K562 (cell line): ENCODE data around the gene TBXA2R. TPM values are rescaled to one million over a fixed set of nuclear protein-coding genes. Genes with fewer than 3 reads are reported as not detected.

Experiments
- ATAC-seq: fragments of 200-7000 bp; cut with Tn5 transposase; 3 replicates; pipeline ENCODE4 v1.9.1; 2020; ENCODE audit warnings: moderate library complexity
- BruUV-seq: library from RNA; stranded (reverse); fragments of 400-500 nt; replicated peaks from 2 replicates; lab custom pipeline; 2021; lab: Mats Ljungman, UMichigan
- CTCF ChIA-PET: fragments of 300-600 bp; formaldehyde crosslinking; extraction: SDS; loops from one replicate; lab custom pipeline; 2021; ENCODE audit warnings: low intra/inter-chr PET ratio; lab: Yijun Ruan, JAX
- POLR2A ChIA-PET: fragments of 300-600, 350-650 bp; sonication (Branson Sonifier 250); formaldehyde crosslinking; extraction: SDS; loops from one replicate; lab custom pipeline; 2021; ENCODE audit warnings: antibody characterized with exemption, inconsistent platforms; lab: Yijun Ruan, JAX
- DNase-seq, 4 experiments: peaks; one replicate each; pipeline versions ENCODE4 v3.0.0 to v3.0.0-alpha.2; 2011 to 2018; ENCODE audit warnings: low spot score in 3 of 4, mixed read lengths in 3 of 4; ENCODE audit errors: extremely low read depth in 1 of 4
- FAIRE-seq: peaks from 2 replicates; lab custom pipeline; 2011; peaks lifted over from hg19 to GRCh38; lab: Jason Lieb, UNC
- H2AFZ ChIP-seq: 2 replicates; pipeline ENCODE4 v1.6.0; 2011; ENCODE audit warnings: low read depth, low read length, control low read depth, inconsistent platforms
- H3K27ac ChIP-seq: fragments of 200-600 bp; 3 replicates; pipeline ENCODE4 v1.8.0; 2011; ENCODE audit warnings: low read depth, mild to moderate bottlenecking, control low read depth, inconsistent platforms, low read length, moderate library complexity, mixed read lengths; ENCODE audit errors: extremely low read depth
- H3K27me3 ChIP-seq, 2 experiments: fragments of 300-600 bp in 1 of 2; 2 replicates in 1 of 2; 3 replicates in 1 of 2; pipeline versions ENCODE4 v1.6.0 to v1.8.0; 2011; ENCODE audit warnings: inconsistent platforms in 2 of 2, low read length in 2 of 2, mild to moderate bottlenecking in 1 of 2, mixed read lengths in 1 of 2, moderate library complexity in 1 of 2; ENCODE audit not compliant: control insufficient read depth in 2 of 2, insufficient read depth in 2 of 2
- H3K36me3 ChIP-seq: fragments of 300-600 bp; 3 replicates; pipeline ENCODE4 v1.8.0; 2011; ENCODE audit warnings: mild to moderate bottlenecking, low read length, inconsistent platforms; ENCODE audit not compliant: control insufficient read depth, insufficient read depth
- H3K4me1 ChIP-seq, 2 experiments: fragments of 200-600 bp in 1 of 2; replicated peaks in 1 of 2; 2 replicates in 1 of 2; 3 replicates in 1 of 2; pipeline versions ENCODE4 v1.5.1 to v1.8.0; 2011; ENCODE audit warnings: inconsistent platforms in 2 of 2, low read length in 2 of 2, mild to moderate bottlenecking in 1 of 2, mixed read lengths in 1 of 2, moderate library complexity in 1 of 2; ENCODE audit not compliant: control insufficient read depth in 2 of 2, insufficient read depth in 2 of 2
- H3K4me2 ChIP-seq: 2 replicates; pipeline ENCODE4 v1.6.1; 2011; ENCODE audit warnings: low read length, control low read depth, inconsistent platforms, mixed read lengths; ENCODE audit not compliant: insufficient read depth
- H3K4me3 ChIP-seq: fragments of 200-600 bp; sonication (generic), shearing (Covaris generic); 2 replicates; pipeline ENCODE4 v1.5.1; 2016; ENCODE audit warnings: control low read depth, inconsistent platforms
- H3K79me2 ChIP-seq: fragments of 200-600 bp; 3 replicates; pipeline ENCODE4 v1.8.0; 2011; ENCODE audit warnings: low read length, inconsistent platforms; ENCODE audit not compliant: control insufficient read depth, insufficient read depth
- H3K9ac ChIP-seq, 2 experiments: 2 replicates each; pipeline versions ENCODE4 v1.6.0 to v1.6.1; 2011; ENCODE audit warnings: low read depth in 2 of 2, low read length in 2 of 2, control low read depth in 1 of 2, inconsistent platforms in 1 of 2, mild to moderate bottlenecking in 1 of 2, mixed read lengths in 1 of 2; ENCODE audit not compliant: insufficient read depth in 1 of 2
- H3K9me1 ChIP-seq: one replicate; pipeline ENCODE4 v1.6.0; 2011; ENCODE audit warnings: inconsistent platforms, mild to moderate bottlenecking, low read length, moderate library complexity; ENCODE audit not compliant: control insufficient read depth, insufficient read depth
- H3K9me3 ChIP-seq: replicated peaks from 2 replicates; pipeline ENCODE4 v1.5.1; 2011; ENCODE audit warnings: low read depth, low read length, inconsistent platforms; ENCODE audit not compliant: control insufficient read depth, insufficient read depth
- H4K20me1 ChIP-seq: replicated peaks from 2 replicates; pipeline ENCODE4 v1.6.1; 2011; ENCODE audit warnings: low read length, inconsistent platforms, mixed read lengths; ENCODE audit not compliant: control insufficient read depth, insufficient read depth
- EGR1 ChIP-seq: fragments of 450-650 bp; conservative IDR thresholded peaks from 2 replicates; pipeline ENCODE4 v1.6.1; 2017; ENCODE audit warnings: mild to moderate bottlenecking
- EWSR1 ChIP-seq: fragments of 450-650 bp; IDR thresholded peaks from 2 replicates; pipeline ENCODE4 v1.6.1; 2018; ENCODE audit warnings: borderline replicate concordance, mild to moderate bottlenecking, low read depth, moderate library complexity; ENCODE audit not compliant: partially characterized antibody
- HNRNPH1 ChIP-seq: fragments of 200-400 bp; formaldehyde crosslinking; optimal IDR thresholded peaks from 2 replicates; pipeline ENCODE3; 2017; ENCODE audit warnings: low read depth, mild to moderate bottlenecking, low read length, moderate library complexity
- HNRNPL ChIP-seq: fragments of 200-400 bp; formaldehyde crosslinking; IDR thresholded peaks from 2 replicates; pipeline ENCODE4 v1.6.1; 2017; ENCODE audit warnings: low read depth, mild to moderate bottlenecking, low read length
- KDM5B ChIP-seq: fragments of 200-600 bp; sonication (generic); IDR thresholded peaks from 2 replicates; pipeline ENCODE4 v1.6.1; 2012; ENCODE audit warnings: low read depth, mild to moderate bottlenecking, moderate library complexity, low read length, control low read depth, inconsistent platforms; ENCODE audit not compliant: insufficient replicate concordance
- RBFOX2 ChIP-seq: fragments of 200-400 bp; formaldehyde crosslinking; IDR thresholded peaks from 2 replicates; pipeline ENCODE4 v1.6.1; 2017; ENCODE audit warnings: low read depth, mild to moderate bottlenecking, low read length, moderate library complexity
- RBM14 ChIP-seq: fragments of 200-400 bp; formaldehyde crosslinking; IDR thresholded peaks from 2 replicates; pipeline ENCODE4 v1.6.1; 2018; ENCODE audit warnings: low read depth, mild to moderate bottlenecking, low read length, moderate library complexity, borderline replicate concordance; ENCODE audit not compliant: insufficient read depth
- ZBTB7A ChIP-seq: IDR thresholded peaks from 2 replicates; pipeline ENCODE4 v1.6.1; 2011; ENCODE audit warnings: low read depth, mild to moderate bottlenecking, low read length, moderate library complexity, borderline replicate concordance; ENCODE audit not compliant: control insufficient read depth
- ZEB2 ChIP-seq: fragments of 450-650 bp; IDR thresholded peaks from 2 replicates; pipeline ENCODE4 v1.6.1; 2016
- WGBS: fragments of 100-300 bp; shearing (Covaris generic); methylation state at CpG from one replicate; pipeline ENCODE4 v1.1.6; 2016; ENCODE audit warnings: low coverage, mixed read lengths; ENCODE audit not compliant: insufficient coverage; ENCODE audit errors: missing lambda C conversion rate; 5-methylcytosine and 5-hydroxymethylcytosine counted together
- in situ Hi-C: fragments of 300-500 bp; cut with MboI; formaldehyde crosslinking; loops from 4 replicates; pipeline ENCODE4 v1.15.0; 2018; ENCODE audit warnings: inconsistent platforms, mixed read lengths
- intact Hi-C: fragments of 100-400 bp; cut with micrococcal nuclease; formaldehyde crosslinking; loops from 2 replicates; pipeline ENCODE4 v1.14.2; 2022
- polyA plus RNA-seq, 8 experiments: library from polyadenylated mRNA; depleted of rRNA in 4 of 8; stranded (reverse) in 5 of 8; unstranded in 3 of 8; fragments of >200 nt; fragmentation: Nextera tagmentation in 2 of 8; fragmentation: Illumina TruSeq in 1 of 8; extraction: Ambion mirVana in 2 of 8; extraction: Trizol in 1 of 8; gene quantifications; 2 replicates each; pipeline versions ENCODE4 v1.2.1 to v1.2.3, GENCODE V29; 2011 to 2014; ENCODE audit warnings: inconsistent platforms in 1 of 8, missing spikeins in 1 of 8
- total RNA-seq, 7 experiments: library from RNA; depleted of rRNA in 6 of 7; stranded (reverse); fragments of >200 nt in 6 of 7; fragmentation: Illumina TruSeq in 2 of 7; extraction: Trizol in 2 of 7; gene quantifications; 2 replicates each; pipeline versions ENCODE4 v1.2.1 to v1.2.3, GENCODE V29; 2011 to 2021; ENCODE audit warnings: low replicate concordance in 1 of 7
- TF ChIP-seq, protein P1 (sequence below): sonication (generic); formaldehyde crosslinking; IDR thresholded peaks from 2 replicates; pipeline ENCODE4 v1.8.0; 2022; ENCODE audit warnings: mild to moderate bottlenecking, missing genetic modification reagents
- TF ChIP-seq, protein P2 (sequence below): fragments of 250-450 bp; sonication (Bioruptor Pico); IDR thresholded peaks from 2 replicates; pipeline ENCODE4 v1.8.0; 2022; ENCODE audit warnings: moderate library complexity, mild to moderate bottlenecking, inconsistent platforms
- TF ChIP-seq, protein P3 (sequence below): sonication (generic); formaldehyde crosslinking; IDR thresholded peaks from 2 replicates; pipeline ENCODE4 v1.9.0; 2022; ENCODE audit warnings: mild to moderate bottlenecking, missing genetic modification reagents
- TF ChIP-seq, protein P4 (sequence below), 2 experiments: IDR thresholded peaks; 2 replicates each; pipeline ENCODE4 v1.6.1; 2011; ENCODE audit warnings: borderline replicate concordance in 1 of 2, control low read depth in 1 of 2, low read depth in 1 of 2, low read length in 1 of 2, mild to moderate bottlenecking in 1 of 2, mixed read lengths in 1 of 2, moderate library complexity in 1 of 2; ENCODE audit not compliant: insufficient read depth in 1 of 2, insufficient read length in 1 of 2, poor library complexity in 1 of 2, severe bottlenecking in 1 of 2; ENCODE audit errors: extremely low read depth in 1 of 2

TBXA2R gene
- total and polyA plus RNA-seq, 9 of the 15 experiments (the other 6 are each of a cell fraction or from before 2014, with no cell fraction given) = 1.5 to 24.0 (median 2.8) TPM

DNA sequence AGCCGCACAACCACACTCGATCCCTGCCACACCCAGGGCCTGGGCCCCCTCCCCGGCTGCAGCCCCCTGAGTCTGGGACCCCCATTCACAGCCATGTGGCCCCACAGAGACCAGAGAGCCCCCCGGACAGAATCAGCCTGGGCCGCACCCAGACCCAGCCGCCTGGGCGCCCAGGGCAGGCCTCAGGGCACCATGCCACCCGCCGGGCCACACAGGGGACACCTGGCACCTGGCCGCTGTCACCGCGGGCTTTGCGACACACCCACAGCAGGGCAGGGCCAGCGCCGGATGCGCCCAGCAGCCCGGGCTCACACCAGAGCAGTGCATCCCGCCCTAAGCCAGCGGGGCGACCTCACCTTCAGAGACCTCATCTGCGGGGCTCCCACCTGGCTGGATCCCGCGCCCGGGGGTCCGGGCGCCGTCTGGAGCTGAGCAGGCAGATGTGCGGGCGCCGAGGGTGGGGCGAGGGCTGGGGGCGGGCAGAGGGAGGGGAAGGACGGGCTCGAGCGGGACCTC is 443 bp downstream of the TBXA2R start:
- Histone ChIP-seq H3K4me2 (peak overlapping the region; percentile 91), H2AFZ (peak overlapping the region; percentile 95), H3K4me1 (peaks cover 38 to 82% of the 10 kb centered on the region in 2 experiments), H3K9me3 (no peaks in the 10 kb centered on the region; the same call in 1 of the 2 replicates), H3K79me2 (peaks cover 44% of the 10 kb centered on the region), H4K20me1 (no peaks in the 10 kb centered on the region), H3K9ac (peak overlapping the region; percentile 92), H3K27ac (peak overlapping the region; percentile 98), H3K9me1 (peaks cover 2% of the 10 kb centered on the region), H3K4me3 (peak overlapping the region; percentile 89), H3K27me3 (no peaks in the 10 kb centered on the region), H3K36me3 (peaks cover 32% of the 10 kb centered on the region; the same call in 1 of the 3 replicates)
- POLR2A ChIA-PET = interaction anchor here (4.0 kb wide), 1 partner anchor 14 kb away, joined by 29 read pairs; no protein-coding TSS in a partner anchor
- peak; percentile 68 for ATAC-seq
- FAIRE-seq = no peak
- BruUV-seq = no TSS peak
- 0% methylated on average over 26 of the region's 35 CpGs for WGBS
- CTCF ChIA-PET = no interaction called here
- peak; percentile 55 to 72 (median 66) for DNase-seq
- intact Hi-C loops (loop anchor here (10.0 kb wide), 1 partner anchor 61 kb away; no protein-coding TSS in a partner anchor), in situ Hi-C loops (no loop called here)
- TF ChIP-seq, protein P1, sequence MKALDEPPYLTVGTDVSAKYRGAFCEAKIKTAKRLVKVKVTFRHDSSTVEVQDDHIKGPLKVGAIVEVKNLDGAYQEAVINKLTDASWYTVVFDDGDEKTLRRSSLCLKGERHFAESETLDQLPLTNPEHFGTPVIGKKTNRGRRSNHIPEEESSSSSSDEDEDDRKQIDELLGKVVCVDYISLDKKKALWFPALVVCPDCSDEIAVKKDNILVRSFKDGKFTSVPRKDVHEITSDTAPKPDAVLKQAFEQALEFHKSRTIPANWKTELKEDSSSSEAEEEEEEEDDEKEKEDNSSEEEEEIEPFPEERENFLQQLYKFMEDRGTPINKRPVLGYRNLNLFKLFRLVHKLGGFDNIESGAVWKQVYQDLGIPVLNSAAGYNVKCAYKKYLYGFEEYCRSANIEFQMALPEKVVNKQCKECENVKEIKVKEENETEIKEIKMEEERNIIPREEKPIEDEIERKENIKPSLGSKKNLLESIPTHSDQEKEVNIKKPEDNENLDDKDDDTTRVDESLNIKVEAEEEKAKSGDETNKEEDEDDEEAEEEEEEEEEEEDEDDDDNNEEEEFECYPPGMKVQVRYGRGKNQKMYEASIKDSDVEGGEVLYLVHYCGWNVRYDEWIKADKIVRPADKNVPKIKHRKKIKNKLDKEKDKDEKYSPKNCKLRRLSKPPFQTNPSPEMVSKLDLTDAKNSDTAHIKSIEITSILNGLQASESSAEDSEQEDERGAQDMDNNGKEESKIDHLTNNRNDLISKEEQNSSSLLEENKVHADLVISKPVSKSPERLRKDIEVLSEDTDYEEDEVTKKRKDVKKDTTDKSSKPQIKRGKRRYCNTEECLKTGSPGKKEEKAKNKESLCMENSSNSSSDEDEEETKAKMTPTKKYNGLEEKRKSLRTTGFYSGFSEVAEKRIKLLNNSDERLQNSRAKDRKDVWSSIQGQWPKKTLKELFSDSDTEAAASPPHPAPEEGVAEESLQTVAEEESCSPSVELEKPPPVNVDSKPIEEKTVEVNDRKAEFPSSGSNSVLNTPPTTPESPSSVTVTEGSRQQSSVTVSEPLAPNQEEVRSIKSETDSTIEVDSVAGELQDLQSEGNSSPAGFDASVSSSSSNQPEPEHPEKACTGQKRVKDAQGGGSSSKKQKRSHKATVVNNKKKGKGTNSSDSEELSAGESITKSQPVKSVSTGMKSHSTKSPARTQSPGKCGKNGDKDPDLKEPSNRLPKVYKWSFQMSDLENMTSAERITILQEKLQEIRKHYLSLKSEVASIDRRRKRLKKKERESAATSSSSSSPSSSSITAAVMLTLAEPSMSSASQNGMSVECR (CRISPR knock-in tag) = peak; percentile 61; the same call in 1 of the 2 replicates
- TF ChIP-seq, protein P2, sequence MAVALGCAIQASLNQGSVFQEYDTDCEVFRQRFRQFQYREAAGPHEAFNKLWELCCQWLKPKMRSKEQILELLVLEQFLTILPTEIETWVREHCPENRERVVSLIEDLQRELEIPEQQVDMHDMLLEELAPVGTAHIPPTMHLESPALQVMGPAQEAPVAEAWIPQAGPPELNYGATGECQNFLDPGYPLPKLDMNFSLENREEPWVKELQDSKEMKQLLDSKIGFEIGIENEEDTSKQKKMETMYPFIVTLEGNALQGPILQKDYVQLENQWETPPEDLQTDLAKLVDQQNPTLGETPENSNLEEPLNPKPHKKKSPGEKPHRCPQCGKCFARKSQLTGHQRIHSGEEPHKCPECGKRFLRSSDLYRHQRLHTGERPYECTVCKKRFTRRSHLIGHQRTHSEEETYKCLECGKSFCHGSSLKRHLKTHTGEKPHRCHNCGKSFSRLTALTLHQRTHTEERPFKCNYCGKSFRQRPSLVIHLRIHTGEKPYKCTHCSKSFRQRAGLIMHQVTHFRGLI (CRISPR knock-in tag) = no peak
- TF ChIP-seq HNRNPL (peak; percentile 82), RBM14 (no peak), ZEB2 (0 out of 2 replicates have a peak, but pooled peaks have one; percentile 32), ZBTB7A (0 out of 2 replicates have a peak, but pooled peaks have one; percentile 15), RBFOX2 (peak; percentile 38; the same call in 1 of the 2 replicates), EGR1 (0 out of 2 replicates have a peak, but pooled peaks have one; percentile 3), KDM5B (peak; percentile 35), HNRNPH1 (no peak), EWSR1 (no peak)
- TF ChIP-seq, protein P3, sequence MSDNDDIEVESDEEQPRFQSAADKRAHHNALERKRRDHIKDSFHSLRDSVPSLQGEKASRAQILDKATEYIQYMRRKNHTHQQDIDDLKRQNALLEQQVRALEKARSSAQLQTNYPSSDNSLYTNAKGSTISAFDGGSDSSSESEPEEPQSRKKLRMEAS (CRISPR knock-in tag) = no peak
- TF ChIP-seq, protein P4, sequence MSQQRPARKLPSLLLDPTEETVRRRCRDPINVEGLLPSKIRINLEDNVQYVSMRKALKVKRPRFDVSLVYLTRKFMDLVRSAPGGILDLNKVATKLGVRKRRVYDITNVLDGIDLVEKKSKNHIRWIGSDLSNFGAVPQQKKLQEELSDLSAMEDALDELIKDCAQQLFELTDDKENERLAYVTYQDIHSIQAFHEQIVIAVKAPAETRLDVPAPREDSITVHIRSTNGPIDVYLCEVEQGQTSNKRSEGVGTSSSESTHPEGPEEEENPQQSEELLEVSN (IDR thresholded peaks at IDR 0.05; ENCODE audit: borderline replicate concordance in 1 of 2, extremely low read depth in 1 of 2, insufficient read depth in 1 of 2, insufficient read length in 1 of 2, low read depth in 1 of 2, low read length in 1 of 2, poor library complexity in 1 of 2, severe bottlenecking in 1 of 2) = peak in 1 of 2 experiments; percentile 41
